Cardiac fibroblast (primary cell): ENCODE data around the gene CAPN2.
"Not testable (repeated sequence)": the region's sequence is repeated elsewhere in the genome, so short reads cannot be mapped to it uniquely, and the experiment has no call there.

Experiments
- DNase-seq, 2 donors: peaks; one replicate each; pipeline versions ENCODE4 v3.0.0 to v3.0.0-alpha.2; 2010; ENCODE audit warnings: low read depth in 2 of 2
- H3K4me3 ChIP-seq, 2 donors: replicated peaks in 1 of 2; 1 replicate in 1 of 2; 2 replicates in 1 of 2; pipeline ENCODE4 v1.5.1; 2011; ENCODE audit warnings: low read depth in 2 of 2, low read length in 2 of 2, mild to moderate bottlenecking in 2 of 2, moderate library complexity in 1 of 2
- CTCF ChIP-seq: IDR thresholded peaks from one replicate; pipeline ENCODE4 v1.5.1; 2011; ENCODE audit warnings: low read depth, mild to moderate bottlenecking, low read length, inconsistent platforms

CAPN2 gene

GRCh38 chr1:223731133-223731770 is 18.9 kb downstream of the CAPN2 start:
- H3K4me3 ChIP-seq = peak overlapping the region in 1 of 2 donors; percentile 24
- DNase-seq = peak; percentile 86

GRCh38 chr1:223732993-223733798 is 20.9 kb downstream of the CAPN2 start:
- no peak overlapping the region for H3K4me3 ChIP-seq
- DNase-seq = peak; percentile 51 to 61
- TF ChIP-seq CTCF = no peak

More at GRCh38 chr1:223731133-223731770, 18.9 kb downstream of the CAPN2 start:
- TF ChIP-seq CTCF = no peak

GRCh38 chr1:223733898-223734852 is 21.8 kb downstream of the CAPN2 start:
- H3K4me3 ChIP-seq = no peak overlapping the region
- TF ChIP-seq CTCF = no peak
- no peak for DNase-seq

- DNase-seq, H3K4me3 ChIP-seq: not testable (repeated sequence)
Measured at GRCh38 chr1:223736638-223737037, 24.3 kb downstream of the CAPN2 start.

GRCh38 chr1:223737342-223737741 is 25.0 kb downstream of the CAPN2 start:
- no peak overlapping the region for H3K4me3 ChIP-seq
- no peak for TF ChIP-seq CTCF
- DNase-seq = no peak

GRCh38 chr1:223738465-223739365 is 26.4 kb downstream of the CAPN2 start:
- no peak for DNase-seq
- TF ChIP-seq CTCF = no peak

More at GRCh38 chr1:223738465-223739365, 26.4 kb downstream of the CAPN2 start:
- no peak overlapping the region for H3K4me3 ChIP-seq
